Tibial artery (tissue), 4 donors: ENCODE measurements around the gene IFT43.

ENCODE experiments used
- DNase-seq, 2 donors: peaks; one replicate each; pipeline ENCODE4 v3.0.0-alpha.2; 2019
- H3K27ac ChIP-seq, 2 donors: fragments of 200-600 bp; sonication (generic) in 1 of 2; 1 replicate in 1 of 2; 2 replicates in 1 of 2; pipeline ENCODE4 v1.5.1; 2018 to 2019; ENCODE audit warnings: mild to moderate bottlenecking in 1 of 2
- H3K27me3 ChIP-seq, 2 donors: fragments of 200-600 bp; sonication (generic) in 1 of 2; one replicate each; pipeline versions ENCODE4 v1.5.1 to v1.6.0; 2016 to 2019
- H3K36me3 ChIP-seq, 3 donors: fragments of 200-600 bp; sonication (generic) in 2 of 3; one replicate each; pipeline ENCODE4 v1.5.1; 2016 to 2019; ENCODE audit warnings: mild to moderate bottlenecking in 2 of 3
- H3K4me1 ChIP-seq, 4 donors: fragments of 200-600 bp; sonication (generic) in 2 of 4; 1 replicate in 3 of 4; 2 replicates in 1 of 4; pipeline ENCODE4 v1.5.1; 2016 to 2019
- H3K4me3 ChIP-seq, 2 donors: fragments of 200-600 bp; sonication (generic) in 1 of 2; 1 replicate in 1 of 2; 2 replicates in 1 of 2; pipeline ENCODE4 v1.5.1; 2018 to 2019; ENCODE audit warnings: mild to moderate bottlenecking in 2 of 2
- H3K9me3 ChIP-seq, 3 donors: fragments of 200-600 bp; sonication (generic) in 1 of 3; one replicate each; pipeline ENCODE4 v1.5.1; 2016 to 2019
- CTCF ChIP-seq, 2 experiments: fragments of 200-600 bp in 1 of 2; fragments of 450-650 bp in 1 of 2; IDR thresholded peaks; one replicate each; pipeline ENCODE4 v1.5.1; 2017 to 2019; ENCODE audit warnings: antibody characterized with exemption in 2 of 2, mild to moderate bottlenecking in 1 of 2, moderate library complexity in 1 of 2
- intact Hi-C: fragments of 100-400 bp; cut with DNase I; formaldehyde crosslinking; loops from one replicate; pipeline ENCODE4 v1.15.0; 2023; ENCODE audit warnings: low total_unique reads

IFT43 gene

GRCh38 chr14:75990297-75990696, 4.7 kb downstream of the IFT43 start:
- H3K36me3 ChIP-seq: peaks cover 0 to 16% (median 0%) of the 10 kb centered on the region in 3 donors
- intact Hi-C loops: no loop called here
- peaks cover 0 to 84% (median 47%) of the 10 kb centered on the region in 4 donors for H3K4me1 ChIP-seq
- peak overlapping the region; percentile 41 to 49 for H3K27ac ChIP-seq
- no peak for TF ChIP-seq CTCF (IDR thresholded peaks at IDR 0.05)
- no peak for DNase-seq
- no peaks in the 10 kb centered on the region for H3K9me3 ChIP-seq
- H3K27me3 ChIP-seq: no peaks in the 10 kb centered on the region
- no peak overlapping the region for H3K4me3 ChIP-seq

GRCh38 chr14:75991753-75992152, 6.2 kb downstream of the IFT43 start:
- no peaks in the 10 kb centered on the region for H3K9me3 ChIP-seq
- peaks cover 0 to 16% (median 0%) of the 10 kb centered on the region in 3 donors for H3K36me3 ChIP-seq
- H3K4me3 ChIP-seq: no peak overlapping the region
- H3K4me1 ChIP-seq: peaks cover 0 to 89% (median 46%) of the 10 kb centered on the region in 4 donors
- no peak for TF ChIP-seq CTCF (IDR thresholded peaks at IDR 0.05)
- DNase-seq: no peak
- intact Hi-C loops: no loop called here
- no peaks in the 10 kb centered on the region for H3K27me3 ChIP-seq
- peak overlapping the region; percentile 41 to 49 for H3K27ac ChIP-seq

DNA sequence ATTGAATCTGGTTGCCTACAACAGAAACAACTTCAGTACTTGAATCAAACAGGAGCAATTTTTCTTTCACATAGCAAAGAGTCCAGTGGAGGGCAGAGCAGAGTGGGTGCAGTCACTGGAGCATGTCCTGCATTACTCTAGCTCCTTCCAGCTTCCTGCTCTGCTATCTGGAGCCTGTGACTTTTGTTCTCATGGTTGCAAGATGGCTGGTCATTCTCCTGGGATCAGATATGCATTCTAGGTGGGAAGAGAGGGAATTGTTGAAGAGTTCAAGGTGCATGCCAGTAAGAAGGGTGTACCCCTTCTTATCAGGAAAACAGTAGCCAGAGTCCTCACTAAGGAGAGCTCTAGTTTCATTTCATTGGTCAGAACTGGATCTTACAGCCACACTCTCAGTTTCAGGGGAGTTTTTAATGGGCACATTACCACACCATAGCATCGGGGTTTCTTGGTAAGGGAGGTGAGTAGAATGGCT, 8.0 kb downstream of the IFT43 start:
- Histone ChIP-seq H3K27ac (peak overlapping the region; percentile 21 to 87), H3K4me3 (no peak overlapping the region), H3K36me3 (peaks cover 0 to 33% (median 0%) of the 10 kb centered on the region in 3 donors), H3K4me1 (peaks cover 0 to 78% (median 38%) of the 10 kb centered on the region in 4 donors), H3K9me3 (no peaks in the 10 kb centered on the region), H3K27me3 (no peaks in the 10 kb centered on the region)
- intact Hi-C loops: no loop called here
- TF ChIP-seq CTCF (IDR thresholded peaks at IDR 0.05): no peak
- DNase-seq: no peak

DNA sequence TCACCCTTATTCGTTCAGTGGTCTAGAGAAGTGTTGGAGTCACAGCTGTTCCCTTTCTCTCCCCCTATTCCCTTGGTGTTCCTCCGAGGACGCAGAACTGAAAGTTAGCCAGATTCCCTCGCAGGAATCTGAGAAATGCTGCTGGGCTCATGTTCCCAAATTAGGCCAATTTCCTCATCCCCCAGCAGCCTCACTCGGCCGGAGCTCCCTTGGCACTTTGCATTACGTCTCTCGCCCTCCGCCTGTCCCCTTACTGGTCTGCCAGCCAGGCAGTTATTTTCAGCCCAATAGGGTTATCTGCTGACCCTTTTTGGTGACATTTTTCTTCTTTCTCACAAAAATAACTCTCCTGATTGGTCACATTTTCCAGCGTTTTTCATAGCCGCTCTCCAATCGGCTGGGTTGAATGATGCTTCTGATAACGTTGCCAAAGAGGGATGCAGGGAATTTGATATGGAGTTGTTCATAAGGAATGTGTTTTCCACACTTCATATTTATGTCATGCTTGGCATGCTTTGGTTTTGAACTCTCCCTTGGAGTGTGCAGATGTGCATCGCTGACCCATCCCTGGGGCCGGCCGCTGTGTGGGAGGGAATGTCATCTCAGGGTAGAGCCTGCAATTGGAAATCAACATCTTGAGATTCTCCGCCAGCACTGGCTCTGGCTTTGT, 9.9 kb downstream of the IFT43 start:
- peak; percentile 71 to 92 for DNase-seq

DNA sequence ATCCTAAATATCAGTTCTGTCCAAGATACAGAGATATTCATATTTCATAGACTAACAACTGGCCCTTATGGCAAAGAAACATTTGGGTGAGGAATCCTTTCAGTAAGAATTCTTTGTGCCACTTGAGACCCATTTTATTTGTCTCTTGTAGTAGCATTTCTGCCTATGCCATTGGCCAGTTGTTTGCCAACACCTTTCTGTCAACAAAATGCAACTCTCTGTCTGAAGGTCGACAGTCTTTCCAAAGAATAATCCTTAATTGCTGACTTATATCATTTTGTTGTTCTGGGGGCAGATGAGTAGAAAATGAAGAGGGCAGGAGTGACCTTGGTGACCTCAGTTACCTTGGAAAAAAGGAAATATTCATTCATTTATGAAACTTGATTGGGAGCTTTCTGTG, 10.9 kb downstream of the IFT43 start:
- H3K27ac ChIP-seq: peak overlapping the region; percentile 81 to 87
- no peaks in the 10 kb centered on the region for H3K9me3 ChIP-seq
- intact Hi-C loops: no loop called here
- no peaks in the 10 kb centered on the region for H3K27me3 ChIP-seq
- TF ChIP-seq CTCF (IDR thresholded peaks at IDR 0.05): no peak
- DNase-seq: no peak
- H3K4me3 ChIP-seq: no peak overlapping the region
- H3K4me1 ChIP-seq: peaks cover 0 to 56% (median 25%) of the 10 kb centered on the region in 4 donors
- H3K36me3 ChIP-seq: peaks cover 5 to 44% (median 10%) of the 10 kb centered on the region in 3 donors

More for the DNA sequence above, 9.9 kb downstream of the IFT43 start:
- intact Hi-C loops: no loop called here
- H3K27me3 ChIP-seq: no peaks in the 10 kb centered on the region
- peaks cover 0 to 66% (median 29%) of the 10 kb centered on the region in 4 donors for H3K4me1 ChIP-seq
- H3K9me3 ChIP-seq: no peaks in the 10 kb centered on the region
- H3K27ac ChIP-seq: peak overlapping the region; percentile 81 to 87
- H3K4me3 ChIP-seq: peak overlapping the region; percentile 29 to 37
- H3K36me3 ChIP-seq: peaks cover 0 to 34% (median under 1%) of the 10 kb centered on the region in 3 donors
- TF ChIP-seq CTCF (IDR thresholded peaks at IDR 0.05): no peak
